BLaER1 treated with 17β-estradiol and CSF1 and Interleukin-3, amounts not matched to agents 10 nM and 100 nM (cell line): Measurements from ENCODE around the gene RBP4.

ENCODE experiments used
- H3K27ac ChIP-seq, 11 experiments: shearing (Covaris generic); formaldehyde crosslinking; 2 replicates each; pipeline ENCODE4 v1.8.1; 2022
- H3K27me3 ChIP-seq, 11 experiments: shearing (Covaris generic); formaldehyde crosslinking; 2 replicates each; pipeline ENCODE4 v1.8.1; 2022
- H3K36me3 ChIP-seq, 11 experiments: shearing (Covaris generic); formaldehyde crosslinking; 2 replicates each; pipeline ENCODE4 v1.8.1; 2022
- H3K4me1 ChIP-seq, 10 experiments: shearing (Covaris generic); formaldehyde crosslinking; 2 replicates each; pipeline ENCODE4 v1.8.1; 2022
- H3K4me2 ChIP-seq, 11 experiments: shearing (Covaris generic); formaldehyde crosslinking; 2 replicates each; pipeline ENCODE4 v1.8.1; 2022
- H3K4me3 ChIP-seq, 10 experiments: shearing (Covaris generic); formaldehyde crosslinking; 2 replicates each; pipeline ENCODE4 v1.8.1; 2022
- H3K9ac ChIP-seq, 11 experiments: shearing (Covaris generic); formaldehyde crosslinking; 2 replicates each; pipeline ENCODE4 v1.8.1; 2022
- H3K9me3 ChIP-seq, 11 experiments: shearing (Covaris generic); formaldehyde crosslinking; replicated peaks in 1 of 11; 2 replicates each; pipeline ENCODE4 v1.8.1; 2022
- H4K20me1 ChIP-seq, 11 experiments: shearing (Covaris generic); formaldehyde crosslinking; 2 replicates each; pipeline ENCODE4 v1.8.1; 2022
- Cebpa-rat ChIP-seq, 11 experiments: shearing (Covaris generic); IDR thresholded peaks; 2 replicates each; pipeline ENCODE4 v1.8.1; 2022

Gene RBP4

GRCh38 chr10:93614101-93614825, 13.2 kb upstream of the RBP4 start:
- H3K27ac ChIP-seq: 0 out of 22 replicates have a peak overlapping the region, but pooled peaks of 1 of the 11 experiments have one; percentile 65
- no peak for TF ChIP-seq Cebpa-rat (IDR thresholded peaks at IDR 0.05)
- H3K4me2 ChIP-seq: peak overlapping the region in 3 of 11 experiments; percentile 73 to 84 (median 78); a peak in 5 of 22 replicates
- H3K27me3 ChIP-seq: no peaks in the 10 kb centered on the region
- no peaks in the 10 kb centered on the region for H3K36me3 ChIP-seq
- no peak overlapping the region for H3K4me3 ChIP-seq
- no peak overlapping the region for H3K9ac ChIP-seq
- no peaks in the 10 kb centered on the region for H3K9me3 ChIP-seq
- no peaks in the 10 kb centered on the region for H4K20me1 ChIP-seq
- H3K4me1 ChIP-seq: peaks cover 8 to 45% (median 27%) of the 10 kb centered on the region in 10 experiments

- TF ChIP-seq Cebpa-rat (IDR thresholded peaks at IDR 0.05): no peak
- Histone ChIP-seq H3K27ac (no peak overlapping the region), H3K4me3 (no peak overlapping the region), H3K4me2 (no peak overlapping the region), H3K4me1 (peaks cover 8 to 45% (median 27%) of the 10 kb centered on the region in 10 experiments), H3K36me3 (no peaks in the 10 kb centered on the region), H3K9me3 (no peaks in the 10 kb centered on the region), H4K20me1 (no peaks in the 10 kb centered on the region), H3K9ac (no peak overlapping the region), H3K27me3 (no peaks in the 10 kb centered on the region)
These were observed 12.1 kb upstream of the RBP4 start for GRCh38 chr10:93613126-93613525.

GRCh38 chr10:93612311-93612710, 11.3 kb upstream of the RBP4 start, which contains the start of gene PDE6C:
PDE6C (plus strand) TSS chr10:93612537; CDS start chr10:93612726, 189 bp downstream.
- Histone ChIP-seq H4K20me1 (no peaks in the 10 kb centered on the region), H3K4me1 (peaks cover 8 to 39% (median 27%) of the 10 kb centered on the region in 10 experiments), H3K9me3 (no peaks in the 10 kb centered on the region; a peak in 1 of 22 replicates), H3K4me3 (no peak within 1 kb of the TSS), H3K36me3 (no peaks in the 10 kb centered on the region), H3K9ac (no peak within 1 kb of the TSS), H3K27ac (no peak within 1 kb of the TSS), H3K27me3 (no peaks in the 10 kb centered on the region), H3K4me2 (no peak within 1 kb of the TSS)
- TF ChIP-seq Cebpa-rat (IDR thresholded peaks at IDR 0.05): no peak

- no peak overlapping the region for H3K4me2 ChIP-seq
- peaks cover 0 to 9% (median 6%) of the 10 kb centered on the region in 10 experiments; a peak in 10 of 20 replicates for H3K4me1 ChIP-seq
- no peaks in the 10 kb centered on the region for H3K27me3 ChIP-seq
- no peaks in the 10 kb centered on the region for H3K36me3 ChIP-seq
- H4K20me1 ChIP-seq: no peaks in the 10 kb centered on the region
- H3K4me3 ChIP-seq: no peak overlapping the region
- TF ChIP-seq Cebpa-rat (IDR thresholded peaks at IDR 0.05): no peak
- H3K9me3 ChIP-seq: no peaks in the 10 kb centered on the region; a peak in 1 of 22 replicates
- no peak overlapping the region for H3K9ac ChIP-seq
- H3K27ac ChIP-seq: no peak overlapping the region
These were observed 7.4 kb upstream of the RBP4 start for GRCh38 chr10:93608421-93608820.

- H3K27me3 ChIP-seq: no peaks in the 10 kb centered on the region
- TF ChIP-seq Cebpa-rat (IDR thresholded peaks at IDR 0.05): no peak
- H3K9me3 ChIP-seq: peaks cover 5 to 20% (median 13%) of the 10 kb centered on the region in 11 experiments; a peak in 19 of 22 replicates
- no peaks in the 10 kb centered on the region for H4K20me1 ChIP-seq
- no peaks in the 10 kb centered on the region for H3K4me1 ChIP-seq
- H3K4me3 ChIP-seq: no peak overlapping the region
- no peaks in the 10 kb centered on the region for H3K36me3 ChIP-seq
- no peak overlapping the region for H3K9ac ChIP-seq
- H3K4me2 ChIP-seq: no peak overlapping the region
- H3K27ac ChIP-seq: no peak overlapping the region
These were observed 3.1 kb upstream of the RBP4 start for GRCh38 chr10:93604146-93604545.

DNA sequence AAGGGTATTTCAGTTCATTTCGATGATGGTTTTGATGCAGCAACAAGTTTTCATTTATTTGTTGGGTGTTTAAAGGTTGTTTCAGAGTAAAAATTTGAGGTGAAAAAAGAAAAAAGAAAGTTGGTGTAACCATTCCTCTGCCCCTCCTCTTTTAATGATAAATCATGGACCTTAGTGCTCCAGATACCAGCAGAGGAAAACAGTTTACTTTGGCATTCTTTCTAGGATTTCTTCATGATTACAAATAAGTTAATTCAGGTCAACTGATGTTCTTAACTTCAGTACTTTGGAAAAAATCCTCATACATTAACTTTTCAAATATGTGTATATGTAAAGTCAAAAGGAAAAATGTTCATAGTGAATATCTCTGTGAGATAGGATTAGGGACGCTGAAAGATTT, 2.0 kb upstream of the RBP4 start:
- Histone ChIP-seq H3K9me3 (peaks cover 5 to 20% (median 13%) of the 10 kb centered on the region in 11 experiments; a peak in 19 of 22 replicates), H3K27me3 (no peaks in the 10 kb centered on the region)

DNA sequence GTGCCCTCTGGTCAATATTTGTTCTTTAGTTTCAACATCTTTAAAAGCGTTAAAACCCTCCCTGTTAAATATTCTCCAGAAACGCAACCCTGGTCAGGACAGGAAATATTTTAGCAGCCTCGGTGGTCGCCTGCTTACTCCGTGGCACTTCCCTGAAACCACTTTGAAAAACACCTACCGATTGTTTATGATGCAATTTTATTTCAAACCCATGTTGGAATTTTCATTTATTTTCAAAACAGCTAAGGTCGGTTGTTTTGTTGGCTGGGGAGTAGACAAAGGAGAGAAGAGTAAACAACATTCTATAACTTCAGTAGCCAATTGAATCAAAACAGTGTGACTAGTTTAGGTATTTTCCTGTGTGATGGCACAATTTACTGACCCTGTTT, 733 bp upstream of the RBP4 start:
- Histone ChIP-seq H3K9ac (no peak overlapping the region), H4K20me1 (no peaks in the 10 kb centered on the region), H3K4me3 (no peak overlapping the region), H3K9me3 (peaks cover 5 to 20% (median 13%) of the 10 kb centered on the region in 11 experiments; a peak in 19 of 22 replicates), H3K4me1 (no peaks in the 10 kb centered on the region), H3K27me3 (no peaks in the 10 kb centered on the region), H3K27ac (no peak overlapping the region), H3K4me2 (no peak overlapping the region), H3K36me3 (no peaks in the 10 kb centered on the region)
- TF ChIP-seq Cebpa-rat (IDR thresholded peaks at IDR 0.05): no peak

More for the DNA sequence above, 2.0 kb upstream of the RBP4 start:
- Histone ChIP-seq H3K36me3 (no peaks in the 10 kb centered on the region), H3K4me3 (no peak overlapping the region), H3K9ac (no peak overlapping the region), H3K4me1 (no peaks in the 10 kb centered on the region), H3K4me2 (no peak overlapping the region), H4K20me1 (no peaks in the 10 kb centered on the region), H3K27ac (no peak overlapping the region)
- no peak for TF ChIP-seq Cebpa-rat (IDR thresholded peaks at IDR 0.05)

DNA sequence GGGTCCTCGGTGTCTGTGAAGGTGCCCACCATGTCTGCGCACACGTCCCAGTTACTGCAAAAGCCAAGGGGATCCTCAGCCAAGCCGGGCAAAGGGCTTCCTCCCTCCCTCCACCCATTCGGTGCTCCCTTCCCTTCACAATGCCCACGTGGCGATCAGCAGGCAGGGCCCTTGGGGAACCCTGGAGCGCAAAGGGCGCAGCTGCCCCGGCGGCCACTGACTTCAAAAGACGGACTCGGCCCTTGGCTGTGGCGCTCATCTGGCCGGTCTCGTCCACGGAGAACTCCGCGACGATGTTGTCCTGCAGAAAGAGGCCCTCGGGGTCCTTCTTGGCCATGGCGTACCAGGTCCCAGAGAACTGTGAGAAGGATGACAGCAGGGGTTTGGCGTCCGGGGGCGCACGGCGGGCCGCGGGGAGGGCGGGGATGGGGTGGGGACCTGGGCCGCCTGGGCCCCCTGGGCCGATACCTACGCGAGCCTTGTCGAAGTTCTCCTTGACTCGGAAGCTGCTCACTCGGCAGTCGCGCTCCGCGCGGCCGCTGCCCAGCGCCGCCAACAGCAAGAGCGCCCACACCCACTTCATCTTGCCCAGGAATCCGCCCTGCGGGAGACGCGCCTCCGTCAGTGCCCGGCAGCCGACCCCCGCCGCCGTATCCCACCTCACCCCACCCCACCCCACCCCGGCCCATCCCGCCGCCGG, 439 bp downstream of the RBP4 start:
- Histone ChIP-seq H3K9me3 (peaks cover 5 to 20% (median 13%) of the 10 kb centered on the region in 11 experiments; a peak in 19 of 22 replicates), H3K4me3 (no peak overlapping the region), H3K9ac (no peak overlapping the region), H3K27ac (no peak overlapping the region), H3K36me3 (no peaks in the 10 kb centered on the region), H3K4me1 (no peaks in the 10 kb centered on the region), H4K20me1 (no peaks in the 10 kb centered on the region), H3K4me2 (no peak overlapping the region), H3K27me3 (no peaks in the 10 kb centered on the region)
- TF ChIP-seq Cebpa-rat (IDR thresholded peaks at IDR 0.05): no peak

- Histone ChIP-seq H3K27me3 (no peaks in the 10 kb centered on the region), H3K4me2 (no peak overlapping the region), H4K20me1 (no peaks in the 10 kb centered on the region), H3K4me1 (no peaks in the 10 kb centered on the region), H3K4me3 (no peak overlapping the region), H3K27ac (no peak overlapping the region), H3K9me3 (peaks cover 5 to 20% (median 13%) of the 10 kb centered on the region in 11 experiments; a peak in 19 of 22 replicates), H3K36me3 (no peaks in the 10 kb centered on the region), H3K9ac (no peak overlapping the region)
- TF ChIP-seq Cebpa-rat (IDR thresholded peaks at IDR 0.05): no peak
These were observed 1.3 kb downstream of the RBP4 start for GRCh38 chr10:93599778-93600177.
